GM23338 (cell line): Measurements from ENCODE around the gene PLXNC1.

Experiments
- CREB1 ChIP-seq: fragments of 250-450 bp; sonication (Bioruptor Pico); IDR thresholded peaks from 2 replicates; pipeline ENCODE4 v1.5.0; 2020; ENCODE audit warnings: low read depth, mild to moderate bottlenecking, moderate library complexity
- EZH2 ChIP-seq: fragments of 200-600 bp; sonication (generic); IDR thresholded peaks from one replicate; pipeline ENCODE4 v1.8.0; 2017; ENCODE audit warnings: antibody characterized with exemption, mild to moderate bottlenecking, low read depth; ENCODE audit not compliant: unreplicated experiment
- EZH2phosphoT487 ChIP-seq: fragments of 200-600 bp; sonication (generic); IDR thresholded peaks from one replicate; pipeline ENCODE4 v1.8.1; 2018; ENCODE audit warnings: antibody characterized with exemption; ENCODE audit not compliant: unreplicated experiment
- JUNB ChIP-seq: IDR thresholded peaks from one replicate; pipeline ENCODE4 v1.6.1; 2016; ENCODE audit warnings: antibody characterized with exemption; ENCODE audit not compliant: unreplicated experiment
- POLR2AphosphoS5 ChIP-seq: IDR thresholded peaks from 2 replicates; pipeline ENCODE4 v1.6.1; 2016; ENCODE audit warnings: antibody characterized with exemption, low read depth
- REST ChIP-seq: IDR thresholded peaks from one replicate; pipeline ENCODE4 v1.6.1; 2018; ENCODE audit warnings: antibody characterized with exemption; ENCODE audit not compliant: unreplicated experiment
- STAT1 ChIP-seq: IDR thresholded peaks from one replicate; pipeline ENCODE4 v1.6.1; 2016; ENCODE audit warnings: antibody characterized with exemption; ENCODE audit not compliant: unreplicated experiment
- ZNF114 ChIP-seq: fragments of 250-450 bp; sonication (Bioruptor Pico); IDR thresholded peaks from 2 replicates; pipeline ENCODE4 v1.5.0; 2020; ENCODE audit warnings: mild to moderate bottlenecking, moderate library complexity
- ZNF331 ChIP-seq: fragments of 250-450 bp; sonication (Bioruptor Pico); IDR thresholded peaks from 2 replicates; pipeline ENCODE4 v1.5.0; 2020; ENCODE audit warnings: low read depth, mild to moderate bottlenecking, moderate library complexity
- TF ChIP-seq, protein P1 (sequence below), 2 experiments: fragments of 200-600 bp in 1 of 2; sonication (generic) in 1 of 2; conservative IDR thresholded peaks; 2 replicates each; pipeline versions ENCODE4 v1.5.1 to v1.6.1; 2016 to 2017; ENCODE audit warnings: antibody characterized with exemption in 2 of 2, low read depth in 2 of 2, mild to moderate bottlenecking in 2 of 2, moderate library complexity in 1 of 2
- TF ChIP-seq, protein P2 (sequence below): IDR thresholded peaks from 2 replicates; pipeline ENCODE4 v1.6.1; 2016; ENCODE audit warnings: antibody characterized with exemption
- TF ChIP-seq, protein P3 (sequence below): fragments of 250-450 bp; sonication (Bioruptor Pico); IDR thresholded peaks from 2 replicates; pipeline ENCODE4 v1.5.0; 2020; ENCODE audit warnings: mild to moderate bottlenecking, moderate library complexity

- TF ChIP-seq EZH2phosphoT487 (no peak), CREB1 (CRISPR knock-in tag) (no peak), POLR2AphosphoS5 (no peak), REST (no peak), EZH2 (no peak), JUNB (no peak), ZNF331 (no peak), ZNF114 (CRISPR knock-in tag) (no peak), STAT1 (no peak)
- TF ChIP-seq, protein P1, sequence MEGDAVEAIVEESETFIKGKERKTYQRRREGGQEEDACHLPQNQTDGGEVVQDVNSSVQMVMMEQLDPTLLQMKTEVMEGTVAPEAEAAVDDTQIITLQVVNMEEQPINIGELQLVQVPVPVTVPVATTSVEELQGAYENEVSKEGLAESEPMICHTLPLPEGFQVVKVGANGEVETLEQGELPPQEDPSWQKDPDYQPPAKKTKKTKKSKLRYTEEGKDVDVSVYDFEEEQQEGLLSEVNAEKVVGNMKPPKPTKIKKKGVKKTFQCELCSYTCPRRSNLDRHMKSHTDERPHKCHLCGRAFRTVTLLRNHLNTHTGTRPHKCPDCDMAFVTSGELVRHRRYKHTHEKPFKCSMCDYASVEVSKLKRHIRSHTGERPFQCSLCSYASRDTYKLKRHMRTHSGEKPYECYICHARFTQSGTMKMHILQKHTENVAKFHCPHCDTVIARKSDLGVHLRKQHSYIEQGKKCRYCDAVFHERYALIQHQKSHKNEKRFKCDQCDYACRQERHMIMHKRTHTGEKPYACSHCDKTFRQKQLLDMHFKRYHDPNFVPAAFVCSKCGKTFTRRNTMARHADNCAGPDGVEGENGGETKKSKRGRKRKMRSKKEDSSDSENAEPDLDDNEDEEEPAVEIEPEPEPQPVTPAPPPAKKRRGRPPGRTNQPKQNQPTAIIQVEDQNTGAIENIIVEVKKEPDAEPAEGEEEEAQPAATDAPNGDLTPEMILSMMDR (conservative IDR thresholded peaks at IDR 0.05; ENCODE audit: low read depth in 2 of 2): peak; percentile 73 to 93
- TF ChIP-seq, protein P2, sequence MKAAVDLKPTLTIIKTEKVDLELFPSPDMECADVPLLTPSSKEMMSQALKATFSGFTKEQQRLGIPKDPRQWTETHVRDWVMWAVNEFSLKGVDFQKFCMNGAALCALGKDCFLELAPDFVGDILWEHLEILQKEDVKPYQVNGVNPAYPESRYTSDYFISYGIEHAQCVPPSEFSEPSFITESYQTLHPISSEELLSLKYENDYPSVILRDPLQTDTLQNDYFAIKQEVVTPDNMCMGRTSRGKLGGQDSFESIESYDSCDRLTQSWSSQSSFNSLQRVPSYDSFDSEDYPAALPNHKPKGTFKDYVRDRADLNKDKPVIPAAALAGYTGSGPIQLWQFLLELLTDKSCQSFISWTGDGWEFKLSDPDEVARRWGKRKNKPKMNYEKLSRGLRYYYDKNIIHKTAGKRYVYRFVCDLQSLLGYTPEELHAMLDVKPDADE: no peak
- TF ChIP-seq, protein P3, sequence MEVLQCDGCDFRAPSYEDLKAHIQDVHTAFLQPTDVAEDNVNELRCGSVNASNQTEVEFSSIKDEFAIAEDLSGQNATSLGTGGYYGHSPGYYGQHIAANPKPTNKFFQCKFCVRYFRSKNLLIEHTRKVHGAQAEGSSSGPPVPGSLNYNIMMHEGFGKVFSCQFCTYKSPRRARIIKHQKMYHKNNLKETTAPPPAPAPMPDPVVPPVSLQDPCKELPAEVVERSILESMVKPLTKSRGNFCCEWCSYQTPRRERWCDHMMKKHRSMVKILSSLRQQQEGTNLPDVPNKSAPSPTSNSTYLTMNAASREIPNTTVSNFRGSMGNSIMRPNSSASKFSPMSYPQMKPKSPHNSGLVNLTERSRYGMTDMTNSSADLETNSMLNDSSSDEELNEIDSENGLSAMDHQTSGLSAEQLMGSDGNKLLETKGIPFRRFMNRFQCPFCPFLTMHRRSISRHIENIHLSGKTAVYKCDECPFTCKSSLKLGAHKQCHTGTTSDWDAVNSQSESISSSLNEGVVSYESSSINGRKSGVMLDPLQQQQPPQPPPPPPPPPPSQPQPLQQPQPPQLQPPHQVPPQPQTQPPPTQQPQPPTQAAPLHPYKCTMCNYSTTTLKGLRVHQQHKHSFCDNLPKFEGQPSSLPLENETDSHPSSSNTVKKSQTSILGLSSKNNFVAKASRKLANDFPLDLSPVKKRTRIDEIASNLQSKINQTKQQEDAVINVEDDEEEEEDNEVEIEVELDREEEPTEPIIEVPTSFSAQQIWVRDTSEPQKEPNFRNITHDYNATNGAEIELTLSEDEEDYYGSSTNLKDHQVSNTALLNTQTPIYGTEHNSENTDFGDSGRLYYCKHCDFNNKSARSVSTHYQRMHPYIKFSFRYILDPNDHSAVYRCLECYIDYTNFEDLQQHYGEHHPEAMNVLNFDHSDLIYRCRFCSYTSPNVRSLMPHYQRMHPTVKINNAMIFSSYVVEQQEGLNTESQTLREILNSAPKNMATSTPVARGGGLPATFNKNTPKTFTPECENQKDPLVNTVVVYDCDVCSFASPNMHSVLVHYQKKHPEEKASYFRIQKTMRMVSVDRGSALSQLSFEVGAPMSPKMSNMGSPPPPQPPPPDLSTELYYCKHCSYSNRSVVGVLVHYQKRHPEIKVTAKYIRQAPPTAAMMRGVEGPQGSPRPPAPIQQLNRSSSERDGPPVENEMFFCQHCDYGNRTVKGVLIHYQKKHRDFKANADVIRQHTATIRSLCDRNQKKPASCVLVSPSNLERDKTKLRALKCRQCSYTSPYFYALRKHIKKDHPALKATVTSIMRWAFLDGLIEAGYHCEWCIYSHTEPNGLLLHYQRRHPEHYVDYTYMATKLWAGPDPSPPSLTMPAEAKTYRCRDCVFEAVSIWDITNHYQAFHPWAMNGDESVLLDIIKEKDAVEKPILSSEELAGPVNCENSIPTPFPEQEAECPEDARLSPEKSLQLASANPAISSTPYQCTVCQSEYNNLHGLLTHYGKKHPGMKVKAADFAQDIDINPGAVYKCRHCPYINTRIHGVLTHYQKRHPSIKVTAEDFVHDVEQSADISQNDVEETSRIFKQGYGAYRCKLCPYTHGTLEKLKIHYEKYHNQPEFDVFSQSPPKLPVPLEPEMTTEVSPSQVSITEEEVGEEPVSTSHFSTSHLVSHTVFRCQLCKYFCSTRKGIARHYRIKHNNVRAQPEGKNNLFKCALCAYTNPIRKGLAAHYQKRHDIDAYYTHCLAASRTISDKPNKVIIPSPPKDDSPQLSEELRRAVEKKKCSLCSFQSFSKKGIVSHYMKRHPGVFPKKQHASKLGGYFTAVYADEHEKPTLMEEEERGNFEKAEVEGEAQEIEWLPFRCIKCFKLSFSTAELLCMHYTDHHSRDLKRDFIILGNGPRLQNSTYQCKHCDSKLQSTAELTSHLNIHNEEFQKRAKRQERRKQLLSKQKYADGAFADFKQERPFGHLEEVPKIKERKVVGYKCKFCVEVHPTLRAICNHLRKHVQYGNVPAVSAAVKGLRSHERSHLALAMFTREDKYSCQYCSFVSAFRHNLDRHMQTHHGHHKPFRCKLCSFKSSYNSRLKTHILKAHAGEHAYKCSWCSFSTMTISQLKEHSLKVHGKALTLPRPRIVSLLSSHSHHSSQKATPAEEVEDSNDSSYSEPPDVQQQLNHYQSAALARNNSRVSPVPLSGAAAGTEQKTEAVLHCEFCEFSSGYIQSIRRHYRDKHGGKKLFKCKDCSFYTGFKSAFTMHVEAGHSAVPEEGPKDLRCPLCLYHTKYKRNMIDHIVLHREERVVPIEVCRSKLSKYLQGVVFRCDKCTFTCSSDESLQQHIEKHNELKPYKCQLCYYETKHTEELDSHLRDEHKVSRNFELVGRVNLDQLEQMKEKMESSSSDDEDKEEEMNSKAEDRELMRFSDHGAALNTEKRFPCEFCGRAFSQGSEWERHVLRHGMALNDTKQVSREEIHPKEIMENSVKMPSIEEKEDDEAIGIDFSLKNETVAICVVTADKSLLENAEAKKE (CRISPR knock-in tag): no peak
These were observed 47.2 kb upstream of the PLXNC1 start for GRCh38 chr12:94100990-94101737.
